ENCODE results near the gene RPL22L1.

Gene RPL22L1

DNA sequence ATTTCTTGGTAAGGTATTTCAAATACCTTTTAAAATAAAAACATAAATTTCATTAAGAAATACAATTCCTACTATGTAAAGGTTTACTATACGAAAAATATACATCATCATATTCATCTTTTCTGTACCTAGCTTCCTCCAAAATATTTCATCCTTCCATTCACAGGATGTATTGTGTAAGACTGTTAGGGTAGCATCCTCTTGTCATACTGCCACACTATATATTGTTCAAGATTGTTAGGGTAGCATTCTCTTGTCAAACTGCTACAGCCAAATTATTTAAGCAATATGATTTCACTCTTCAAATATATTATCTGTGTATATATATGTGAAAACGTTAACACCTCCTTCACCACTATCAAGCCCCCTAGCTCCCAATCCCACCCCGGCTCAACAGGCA lies 3.5 kb downstream of the RPL22L1 start:
- H2AFZ ChIP-seq: no peak overlapping the region
- H3K27ac ChIP-seq: no peak overlapping the region
- H3K9me3 ChIP-seq (ENCODE audit: control insufficient read depth, low read length): no peaks in the 10 kb centered on the region
- H3K4me3 ChIP-seq (ENCODE audit: low read depth, low read length): no peak overlapping the region
- H3K4me2 ChIP-seq (ENCODE audit: low read length): no peak overlapping the region
- no peaks in the 10 kb centered on the region for H3K36me3 ChIP-seq (ENCODE audit: control insufficient read depth, insufficient read depth, low read length)
- TF ChIP-seq, protein P1, sequence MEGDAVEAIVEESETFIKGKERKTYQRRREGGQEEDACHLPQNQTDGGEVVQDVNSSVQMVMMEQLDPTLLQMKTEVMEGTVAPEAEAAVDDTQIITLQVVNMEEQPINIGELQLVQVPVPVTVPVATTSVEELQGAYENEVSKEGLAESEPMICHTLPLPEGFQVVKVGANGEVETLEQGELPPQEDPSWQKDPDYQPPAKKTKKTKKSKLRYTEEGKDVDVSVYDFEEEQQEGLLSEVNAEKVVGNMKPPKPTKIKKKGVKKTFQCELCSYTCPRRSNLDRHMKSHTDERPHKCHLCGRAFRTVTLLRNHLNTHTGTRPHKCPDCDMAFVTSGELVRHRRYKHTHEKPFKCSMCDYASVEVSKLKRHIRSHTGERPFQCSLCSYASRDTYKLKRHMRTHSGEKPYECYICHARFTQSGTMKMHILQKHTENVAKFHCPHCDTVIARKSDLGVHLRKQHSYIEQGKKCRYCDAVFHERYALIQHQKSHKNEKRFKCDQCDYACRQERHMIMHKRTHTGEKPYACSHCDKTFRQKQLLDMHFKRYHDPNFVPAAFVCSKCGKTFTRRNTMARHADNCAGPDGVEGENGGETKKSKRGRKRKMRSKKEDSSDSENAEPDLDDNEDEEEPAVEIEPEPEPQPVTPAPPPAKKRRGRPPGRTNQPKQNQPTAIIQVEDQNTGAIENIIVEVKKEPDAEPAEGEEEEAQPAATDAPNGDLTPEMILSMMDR (IDR thresholded peaks at IDR 0.05): no peak
- no peak overlapping the region for H3K9ac ChIP-seq
- H3K79me2 ChIP-seq: no peaks in the 10 kb centered on the region
- H3K27me3 ChIP-seq (ENCODE audit: control insufficient read depth, insufficient read depth, low read length): no peaks in the 10 kb centered on the region
- H3K4me1 ChIP-seq: no peaks in the 10 kb centered on the region

DNA sequence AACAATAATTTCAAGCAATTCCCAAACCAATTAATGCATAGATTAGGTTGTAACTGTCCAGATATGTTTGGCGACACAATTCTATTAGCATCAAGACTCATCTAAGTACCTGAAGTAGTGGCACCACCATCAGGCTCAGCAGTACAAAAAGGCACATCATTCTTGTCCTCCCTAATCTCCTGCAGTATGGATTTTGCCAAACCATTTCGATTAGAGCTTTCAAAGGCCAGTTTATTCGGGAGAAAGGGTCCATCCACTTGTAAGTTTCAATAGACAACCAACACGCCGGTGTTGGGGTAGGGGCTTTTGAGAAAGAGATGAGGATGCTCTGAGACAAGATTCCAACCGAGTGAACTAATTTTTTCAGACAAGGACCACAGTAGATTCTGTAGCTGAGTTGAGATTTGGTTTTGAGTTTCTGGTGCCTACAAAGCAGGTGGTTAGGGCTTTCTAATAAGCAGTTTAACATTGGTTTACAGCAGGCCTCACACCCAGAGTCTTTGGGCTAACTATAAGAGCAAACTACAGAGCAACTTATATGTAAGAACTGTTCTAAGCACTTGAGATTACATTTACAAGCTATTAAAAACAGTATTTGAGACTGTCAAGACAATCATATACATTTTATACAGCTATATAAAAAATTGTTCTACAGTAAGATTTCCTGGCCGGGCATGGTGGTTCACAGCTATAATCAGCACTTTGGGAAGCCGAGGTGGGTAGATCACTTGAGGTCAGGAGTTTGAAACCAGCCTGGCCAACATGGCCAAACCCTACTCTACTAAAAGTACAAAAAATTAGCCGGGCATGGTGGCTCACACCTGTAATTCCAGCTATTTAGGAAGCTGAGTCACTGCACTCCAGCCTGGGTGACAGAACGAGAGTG lies 4.5 kb downstream of the RPL22L1 start:
- H2AFZ ChIP-seq: no peak overlapping the region
- no peak overlapping the region for H3K4me2 ChIP-seq (ENCODE audit: low read length)
- TF ChIP-seq, protein P1 (IDR thresholded peaks at IDR 0.05): no peak
- H3K36me3 ChIP-seq (ENCODE audit: control insufficient read depth, insufficient read depth, low read length): no peaks in the 10 kb centered on the region
- no peak overlapping the region for H3K4me3 ChIP-seq (ENCODE audit: low read depth, low read length)
- no peaks in the 10 kb centered on the region for H3K9me3 ChIP-seq (ENCODE audit: control insufficient read depth, low read length)
- no peaks in the 10 kb centered on the region for H3K4me1 ChIP-seq
- no peak overlapping the region for H3K27ac ChIP-seq
- H3K79me2 ChIP-seq: no peaks in the 10 kb centered on the region
- H3K9ac ChIP-seq: no peak overlapping the region
- no peaks in the 10 kb centered on the region for H3K27me3 ChIP-seq (ENCODE audit: control insufficient read depth, insufficient read depth, low read length)

DNA sequence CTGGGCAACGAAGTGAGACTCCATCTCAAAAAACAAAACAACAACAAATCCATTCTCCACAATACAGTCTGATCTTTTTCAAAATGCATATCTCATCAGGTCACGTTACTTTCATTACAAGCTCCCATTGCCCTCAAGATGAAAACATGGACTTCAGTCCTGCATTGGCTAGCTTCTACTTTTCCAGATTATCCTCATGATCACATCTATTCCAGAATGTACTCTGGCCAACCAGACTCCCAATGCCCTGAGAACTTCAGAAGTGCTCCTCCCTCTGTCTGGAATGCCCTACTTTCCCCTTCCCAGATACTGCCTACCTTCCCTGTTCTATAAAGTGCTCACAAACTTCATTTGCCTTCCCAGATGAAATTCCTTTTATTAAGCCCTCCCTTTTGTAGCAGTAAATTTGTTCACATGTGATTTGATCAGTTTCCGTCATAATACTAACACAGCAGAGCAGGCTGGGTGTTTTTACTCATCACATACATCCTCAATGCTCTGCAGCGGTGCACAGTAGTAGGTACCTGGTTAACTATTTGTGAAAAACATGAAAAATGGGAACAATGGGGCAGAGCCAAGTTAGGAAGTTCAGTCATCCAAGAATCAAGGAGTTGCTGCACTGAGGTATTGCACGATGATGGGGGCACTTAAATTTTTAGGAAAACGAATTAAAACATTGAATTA lies 5.3 kb downstream of the RPL22L1 start:
- H3K27ac ChIP-seq: no peak overlapping the region
- TF ChIP-seq, protein P1 (IDR thresholded peaks at IDR 0.05): no peak
- H3K9me3 ChIP-seq (ENCODE audit: control insufficient read depth, low read length): no peaks in the 10 kb centered on the region
- no peaks in the 10 kb centered on the region for H3K36me3 ChIP-seq (ENCODE audit: control insufficient read depth, insufficient read depth, low read length)
- no peak overlapping the region for H3K9ac ChIP-seq
- H2AFZ ChIP-seq: no peak overlapping the region
- no peaks in the 10 kb centered on the region for H3K79me2 ChIP-seq
- no peaks in the 10 kb centered on the region for H3K4me1 ChIP-seq
- no peaks in the 10 kb centered on the region for H3K27me3 ChIP-seq (ENCODE audit: control insufficient read depth, insufficient read depth, low read length)
- no peak overlapping the region for H3K4me3 ChIP-seq (ENCODE audit: low read depth, low read length)
- H3K4me2 ChIP-seq (ENCODE audit: low read length): no peak overlapping the region

DNA sequence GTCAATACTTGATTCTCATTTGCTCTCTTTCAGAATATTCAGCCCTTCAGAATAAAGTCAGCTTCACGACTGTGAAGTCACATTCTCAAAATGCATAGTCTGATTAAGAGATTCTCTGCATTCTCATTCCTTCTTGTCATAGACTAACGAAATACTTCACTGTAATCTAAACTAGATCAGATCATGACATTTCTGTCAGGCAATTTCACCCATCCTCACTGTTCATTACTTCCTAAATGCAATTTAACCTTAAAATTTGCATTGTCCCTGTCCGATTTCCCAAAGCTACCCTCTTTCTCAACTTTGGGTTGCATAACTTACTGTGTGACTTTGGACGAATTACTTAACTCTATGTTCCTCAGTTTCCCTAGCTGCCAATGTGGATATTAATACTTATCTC lies 6.2 kb downstream of the RPL22L1 start:
- Histone ChIP-seq H3K4me2 (ENCODE audit: low read length) (no peak overlapping the region), H3K9ac (no peak overlapping the region), H3K27me3 (ENCODE audit: control insufficient read depth, insufficient read depth, low read length) (no peaks in the 10 kb centered on the region), H3K36me3 (ENCODE audit: control insufficient read depth, insufficient read depth, low read length) (no peaks in the 10 kb centered on the region), H3K9me3 (ENCODE audit: control insufficient read depth, low read length) (no peaks in the 10 kb centered on the region), H2AFZ (no peak overlapping the region), H3K4me3 (ENCODE audit: low read depth, low read length) (no peak overlapping the region), H3K4me1 (no peaks in the 10 kb centered on the region), H3K79me2 (no peaks in the 10 kb centered on the region), H3K27ac (no peak overlapping the region)
- TF ChIP-seq, protein P1 (IDR thresholded peaks at IDR 0.05): no peak

Measured in parathyroid adenoma (tissue), 2 donors.